ENCODE data around the gene RMND5B. TPM values are rescaled to one million over a fixed set of nuclear protein-coding genes. Genes with fewer than 3 reads are reported as not detected.

The RMND5B gene
- total and polyA plus RNA-seq, 2 of the 13 experiments (the other 11 are each of a cell fraction or from before 2014, with no cell fraction given), result 18.6 to 20.4 TPM

GRCh38 chr5:178130576-178131445 lies at the start of gene RMND5B (continued):
- TF ChIP-seq THRA (CRISPR knock-in tag; IDR thresholded peaks at IDR 0.05; ENCODE audit: borderline replicate concordance) (no peak), SIX1 (CRISPR knock-in tag; IDR thresholded peaks at IDR 0.05; ENCODE audit: borderline replicate concordance) (no peak), FOSL2 (CRISPR knock-in tag; IDR thresholded peaks at IDR 0.05) (no peak), MTF1 (CRISPR knock-in tag; IDR thresholded peaks at IDR 0.05) (peak; percentile 63; the same call in 1 of the 2 replicates), HNRNPL (IDR thresholded peaks at IDR 0.05; ENCODE audit: low read depth, low read length) (no peak), ZNF124 (CRISPR knock-in tag; IDR thresholded peaks at IDR 0.05) (0 out of 2 replicates have a peak, but pooled peaks have one; percentile 44), CHCHD3 (CRISPR knock-in tag; IDR thresholded peaks at IDR 0.05) (no peak), MIXL1 (CRISPR knock-in tag; IDR thresholded peaks at IDR 0.05) (no peak), MAFG (CRISPR knock-in tag; IDR thresholded peaks at IDR 0.05) (no peak), POGZ (CRISPR knock-in tag; IDR thresholded peaks at IDR 0.05) (peak; percentile 16; the same call in 1 of the 2 replicates), RBM39 (IDR thresholded peaks at IDR 0.05; ENCODE audit: low read depth, low read length, poor library complexity, severe bottlenecking) (no peak), BORCS8-MEF2B (CRISPR knock-in tag; IDR thresholded peaks at IDR 0.05) (no peak), ZNF549 (CRISPR knock-in tag; IDR thresholded peaks at IDR 0.05) (no peak), ZFP36 (IDR thresholded peaks at IDR 0.05; ENCODE audit: borderline replicate concordance, low read depth, low read length, partially characterized antibody) (no peak), POLR2AphosphoS2 (IDR thresholded peaks at IDR 0.05; ENCODE audit: low read depth, low read length) (no peak), PBX2 (CRISPR knock-in tag; IDR thresholded peaks at IDR 0.05) (no peak), ZNF441 (CRISPR knock-in tag; IDR thresholded peaks at IDR 0.05; ENCODE audit: borderline replicate concordance) (0 out of 2 replicates have a peak, but pooled peaks have one; percentile 83), GABPA (IDR thresholded peaks at IDR 0.05; ENCODE audit: low read depth, low read length) (peak; percentile 91), GABPA (CRISPR knock-in tag; IDR thresholded peaks at IDR 0.05; ENCODE audit: low read depth) (peak; percentile 81), AFF4 (CRISPR knock-in tag; IDR thresholded peaks at IDR 0.05) (no peak), STAT5B (CRISPR knock-in tag; IDR thresholded peaks at IDR 0.05) (no peak), CBX1 (IDR thresholded peaks at IDR 0.05; ENCODE audit: low read depth) (no peak), E2F2 (CRISPR knock-in tag; IDR thresholded peaks at IDR 0.05; ENCODE audit: borderline replicate concordance) (no peak), ZNF501 (CRISPR knock-in tag; IDR thresholded peaks at IDR 0.05) (peak; percentile 75)

All from HepG2 (cell line).